Dedifferentiated amniotic fluid mesenchymal stem cell (primary cell): ENCODE data around the gene ABHD11.
"Not testable (repeated sequence)": the region's sequence is repeated elsewhere in the genome, so short reads cannot be mapped to it uniquely, and the experiment has no call there.

Experiments used
- DNase-seq: peaks from one replicate; pipeline ENCODE4 v3.0.0-alpha.2; 2016; ENCODE audit errors: extremely low spot score

ABHD11 gene

GRCh38 chr7:73738612-73739386 lies at the start of gene ABHD11:
TSS of gene ABHD11 (minus strand) at chr7:73738802. CDS start at chr7:73738770, 32 bp downstream.
- DNase-seq: peak; percentile 94

GRCh38 chr7:73787786-73788048 lies 49.1 kb upstream of the ABHD11 start:
- DNase-seq: not testable (repeated sequence)

GRCh38 chr7:73786588-73786987 lies 48.0 kb upstream of the ABHD11 start:
- no peak for DNase-seq

- no peak for DNase-seq
Observed at GRCh38 chr7:73779517-73779916, 40.9 kb upstream of the ABHD11 start.

- DNase-seq: no peak
Observed at GRCh38 chr7:73778801-73779389, 40.3 kb upstream of the ABHD11 start.

- no peak for DNase-seq
Observed at GRCh38 chr7:73774923-73775322, 36.3 kb upstream of the ABHD11 start.

GRCh38 chr7:73773700-73774517 lies 35.3 kb upstream of the ABHD11 start:
- no peak for DNase-seq

- DNase-seq: no peak
Observed at GRCh38 chr7:73770860-73771670, 32.5 kb upstream of the ABHD11 start.

- DNase-seq: no peak
Observed at GRCh38 chr7:73770002-73770859, 31.6 kb upstream of the ABHD11 start, which contains the start of gene CLDN3. TSS of gene CLDN3 (minus strand) at chr7:73770270. CDS start at chr7:73770049, 221 bp downstream.

GRCh38 chr7:73769481-73770001 lies 30.9 kb upstream of the ABHD11 start:
- DNase-seq: no peak

- no peak for DNase-seq
Observed at GRCh38 chr7:73768641-73769480, 30.3 kb upstream of the ABHD11 start.

GRCh38 chr7:73766556-73767229 lies 28.1 kb upstream of the ABHD11 start:
- DNase-seq: no peak

GRCh38 chr7:73762659-73762999 lies 24.0 kb upstream of the ABHD11 start:
- no peak for DNase-seq

GRCh38 chr7:73761854-73762658 lies 23.5 kb upstream of the ABHD11 start:
- DNase-seq: no peak

GRCh38 chr7:73758581-73759138 lies 20.1 kb upstream of the ABHD11 start:
- no peak for DNase-seq

- no peak for DNase-seq
Observed at GRCh38 chr7:73749931-73750776, 11.6 kb upstream of the ABHD11 start.

GRCh38 chr7:73746378-73746777 lies 7.8 kb upstream of the ABHD11 start:
- DNase-seq: no peak
